ENCODE data around the gene BRINP1.

GRCh38 chr9:119156354-119156753 lies 212.9 kb downstream of the BRINP1 start:
- no peak for TF ChIP-seq CTCF (tag by site-specific recombination; IDR thresholded peaks at IDR 0.05)
- TF ChIP-seq ZNF549 (tag by site-specific recombination; IDR thresholded peaks at IDR 0.05): no peak
- TF ChIP-seq HOXC10 (CRISPR knock-in tag; IDR thresholded peaks at IDR 0.05): no peak
- no peak for TF ChIP-seq ATF2 (tag by site-specific recombination; IDR thresholded peaks at IDR 0.05; ENCODE audit: low read depth)
